Ovary (tissue), 9 donors: ENCODE data around the gene CROCC2. TPM values are rescaled to one million over a fixed set of nuclear protein-coding genes. Genes with fewer than 3 reads are reported as not detected.

ENCODE experiments used
- DNase-seq, 5 donors: peaks; one replicate each; pipeline ENCODE4 v3.0.0-alpha.2; 2019 to 2020
- H3K27ac ChIP-seq, 2 donors: fragments of 200-600 bp; one replicate each; pipeline versions ENCODE4 v1.5.1 to v1.8.0; 2019 to 2022
- H3K27me3 ChIP-seq: fragments of 200-600 bp; one replicate; pipeline ENCODE4 v1.8.0; 2022
- H3K36me3 ChIP-seq: fragments of 200-600 bp; sonication (generic); one replicate; pipeline ENCODE4 v1.5.1; 2019
- H3K4me1 ChIP-seq: one replicate; pipeline ENCODE4 v1.8.1; 2013; ENCODE audit warnings: mild to moderate bottlenecking, moderate library complexity; ENCODE audit not compliant: insufficient read depth
- H3K4me3 ChIP-seq: fragments of 200-600 bp; sonication (generic); one replicate; pipeline ENCODE4 v1.5.1; 2017
- H3K9me3 ChIP-seq, 2 donors: fragments of 200-600 bp in 1 of 2; sonication (generic) in 1 of 2; one replicate each; pipeline versions ENCODE4 v1.5.1 to v1.8.1; 2013 to 2019; ENCODE audit warnings: mild to moderate bottlenecking in 1 of 2, moderate library complexity in 1 of 2
- EP300 ChIP-seq: sonication (generic); formaldehyde crosslinking; IDR thresholded peaks from one replicate; pipeline ENCODE4 v1.6.1; 2017; ENCODE audit warnings: antibody characterized with exemption
- POLR2A ChIP-seq: fragments of 450-650 bp; IDR thresholded peaks from one replicate; pipeline ENCODE4 v1.6.1; 2017; ENCODE audit warnings: antibody characterized with exemption, mild to moderate bottlenecking, moderate library complexity
- WGBS, 3 donors: extraction: QIAGEN DNeasy Blood & Tissue Kit in 1 of 3; methylation state at CpG; one replicate each; pipeline versions ENCODE4 v1.1.5 to v1.1.7; 2013 to 2017; 5-methylcytosine and 5-hydroxymethylcytosine counted together
- intact Hi-C, 4 donors: fragments of 100-400 bp; cut with DNase I; formaldehyde crosslinking; loops; one replicate each; pipeline versions ENCODE4 v1.11.0 to v1.15.1; 2022 to 2023
- polyA plus RNA-seq, 2 donors: library from polyadenylated mRNA; stranded (reverse); fragments of 200-250 nt in 1 of 2; fragments of 350-450 nt in 1 of 2; fragmentation: Illumina TruSeq in 1 of 2; extraction: RNeasy Lipid Tissue Mini Kit (QIAGEN cat#74804) in 1 of 2; gene quantifications; one replicate each; pipeline ENCODE4 v1.2.3, GENCODE V29; 2013 to 2014
- total RNA-seq, 7 donors: library from RNA; depleted of rRNA in 2 of 7; stranded (reverse); fragments of >200 nt in 2 of 7; fragmentation: NEBNext Ultra II Directional in 3 of 7; extraction: Animal tissue kit (Norgen Biotek cat#: 25700) in 3 of 7; gene quantifications; one replicate each; pipeline versions ENCODE4 v1.1.0 to v1.2.4, GENCODE V29; 2016 to 2023
- TF ChIP-seq, protein P1 (sequence below), 3 donors: fragments of 450-650 bp in 2 of 3; fragments of 200-600 bp in 1 of 3; IDR thresholded peaks; one replicate each; pipeline versions ENCODE4 v1.5.1 to v1.8.0; 2016 to 2022; ENCODE audit warnings: antibody characterized with exemption in 3 of 3, mild to moderate bottlenecking in 1 of 3
- donor health status: DM: no; HTN: no; CAD: no; lungs with moderate emphysema.
- donor health status: DM: no; HTN: no; CAD: no.
- donor health status: Bipolar disorder and iron deficiency.
- donor health status: DM: yes; HTN: yes; CAD: no.
- donor health status: DM: no; HTN: no; CAD: no.
- donor health status: DM: yes; HTN: yes; CAD: no.

CROCC2 gene
- total and polyA plus RNA-seq, 9 donors = 0.15 to 6.1 (median 1.5) TPM; not detected in 1

DNA sequence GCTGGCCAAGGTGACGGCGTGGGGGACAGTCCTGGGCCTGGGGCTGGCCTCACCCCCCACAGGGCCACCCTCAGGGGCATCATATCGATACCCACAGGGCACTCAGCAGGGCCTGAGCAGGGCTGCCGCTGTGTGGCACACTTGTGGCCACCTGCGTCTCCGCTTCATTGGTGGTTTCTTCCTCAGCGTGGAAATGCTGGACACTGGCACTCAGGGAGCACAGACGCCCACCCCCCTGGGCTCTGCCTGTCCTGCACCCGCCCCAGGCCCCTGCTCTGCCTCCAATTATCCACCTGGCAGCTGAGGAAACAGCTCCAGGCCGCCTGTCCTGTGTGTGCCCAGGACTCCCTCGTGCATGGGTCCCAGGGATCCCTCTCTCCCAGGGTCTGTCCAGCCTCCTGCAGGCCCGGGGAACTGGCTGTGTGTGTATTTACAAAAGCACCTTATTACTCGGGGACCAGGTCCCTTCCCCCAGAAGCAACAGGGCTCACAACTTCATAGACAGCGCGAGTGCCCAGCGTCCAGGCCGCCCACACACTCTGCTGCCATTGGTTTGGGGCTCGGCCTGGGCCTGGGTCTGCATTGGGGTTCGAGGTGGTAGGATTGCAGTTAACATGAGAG, 13.1 kb downstream of the CROCC2 start:
- Histone ChIP-seq H3K27ac (no peak overlapping the region), H3K36me3 (no peaks in the 10 kb centered on the region), H3K4me3 (no peak overlapping the region), H3K4me1 (peaks cover 28% of the 10 kb centered on the region), H3K27me3 (no peaks in the 10 kb centered on the region), H3K9me3 (no peaks in the 10 kb centered on the region)
- 86 to 93% (median 90%) methylated on average over 19 of the region's 19 CpGs for WGBS, 3 donors
- DNase-seq = peak; percentile 5 to 31 (median 18)
- TF ChIP-seq EP300 = no peak
- TF ChIP-seq POLR2A = no peak
- TF ChIP-seq, protein P1, sequence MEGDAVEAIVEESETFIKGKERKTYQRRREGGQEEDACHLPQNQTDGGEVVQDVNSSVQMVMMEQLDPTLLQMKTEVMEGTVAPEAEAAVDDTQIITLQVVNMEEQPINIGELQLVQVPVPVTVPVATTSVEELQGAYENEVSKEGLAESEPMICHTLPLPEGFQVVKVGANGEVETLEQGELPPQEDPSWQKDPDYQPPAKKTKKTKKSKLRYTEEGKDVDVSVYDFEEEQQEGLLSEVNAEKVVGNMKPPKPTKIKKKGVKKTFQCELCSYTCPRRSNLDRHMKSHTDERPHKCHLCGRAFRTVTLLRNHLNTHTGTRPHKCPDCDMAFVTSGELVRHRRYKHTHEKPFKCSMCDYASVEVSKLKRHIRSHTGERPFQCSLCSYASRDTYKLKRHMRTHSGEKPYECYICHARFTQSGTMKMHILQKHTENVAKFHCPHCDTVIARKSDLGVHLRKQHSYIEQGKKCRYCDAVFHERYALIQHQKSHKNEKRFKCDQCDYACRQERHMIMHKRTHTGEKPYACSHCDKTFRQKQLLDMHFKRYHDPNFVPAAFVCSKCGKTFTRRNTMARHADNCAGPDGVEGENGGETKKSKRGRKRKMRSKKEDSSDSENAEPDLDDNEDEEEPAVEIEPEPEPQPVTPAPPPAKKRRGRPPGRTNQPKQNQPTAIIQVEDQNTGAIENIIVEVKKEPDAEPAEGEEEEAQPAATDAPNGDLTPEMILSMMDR (IDR thresholded peaks at IDR 0.05) = no peak
- intact Hi-C loops = loop anchor here in 2 of 4 donors (5.0 to 10.0 kb wide), 3 partner anchors 38 to 78 kb away; partner anchors contain the start of gene SNED1 (in 2 of the 2)

DNA sequence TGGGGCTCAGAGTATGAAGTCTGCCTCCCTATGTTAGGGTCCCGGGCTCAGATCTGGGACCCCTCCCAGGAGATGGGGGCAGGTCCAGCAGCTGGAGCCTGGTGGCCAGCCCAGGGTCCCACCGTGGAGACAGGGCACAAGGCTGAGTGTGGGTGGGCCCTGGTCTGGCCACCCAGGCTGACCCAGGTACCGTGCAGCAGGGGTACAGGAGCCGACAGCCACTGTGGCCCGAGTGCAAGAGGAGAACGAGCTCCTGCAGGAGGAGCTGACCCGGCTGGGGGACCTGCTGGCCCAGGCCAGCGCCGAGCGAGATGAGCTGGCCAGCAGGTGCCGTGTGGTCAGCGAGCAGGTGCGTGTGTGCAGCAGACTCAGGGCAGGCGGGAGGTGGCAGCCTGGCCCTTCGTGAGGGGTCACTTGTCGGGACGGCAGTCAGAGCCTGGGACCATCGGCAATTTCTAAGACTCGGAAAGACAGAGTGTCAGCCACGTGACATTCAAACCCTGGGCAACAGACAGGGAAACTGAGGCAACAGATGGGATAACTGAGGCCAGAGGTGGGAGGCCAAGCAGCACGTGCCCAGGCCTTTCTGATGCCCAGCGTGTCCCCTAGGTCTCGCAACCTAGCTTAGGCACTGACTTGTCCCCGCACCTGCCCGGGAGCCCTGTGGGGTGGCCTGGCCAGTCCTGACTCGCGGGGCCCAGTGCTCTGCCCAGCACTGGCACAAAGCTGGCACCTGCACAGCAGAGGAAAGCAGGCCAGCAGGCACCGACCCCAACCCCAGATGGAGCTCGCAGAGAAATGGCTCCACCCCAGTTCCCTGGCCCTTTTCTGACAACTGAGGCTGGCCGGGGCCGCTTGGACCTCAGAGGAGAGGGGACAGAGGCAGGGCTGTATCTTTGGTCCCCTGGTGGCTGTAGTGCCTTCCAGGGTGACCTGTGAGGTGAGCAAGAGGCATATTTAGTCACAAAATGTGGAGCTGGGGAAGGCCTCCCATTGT, 13.9 kb downstream of the CROCC2 start:
- WGBS, 3 donors = 92 to 93% (median 92%) methylated on average over 31 of the region's 31 CpGs
- peak; percentile 6 to 37 (median 22) for DNase-seq
- Histone ChIP-seq H3K4me3 (no peak overlapping the region), H3K9me3 (no peaks in the 10 kb centered on the region), H3K27ac (no peak overlapping the region), H3K4me1 (peaks cover 24% of the 10 kb centered on the region), H3K27me3 (no peaks in the 10 kb centered on the region), H3K36me3 (no peaks in the 10 kb centered on the region)
- no peak for TF ChIP-seq POLR2A
- TF ChIP-seq, protein P1 (IDR thresholded peaks at IDR 0.05) = no peak
- TF ChIP-seq EP300 = no peak
- intact Hi-C loops = loop anchor here in 2 of 4 donors (5.0 to 10.0 kb wide), 3 partner anchors 37 to 77 kb away; partner anchors contain the start of gene SNED1 (in 2 of the 2)

GRCh38 chr2:240920783-240921231, 14.7 kb downstream of the CROCC2 start:
- H3K9me3 ChIP-seq = no peaks in the 10 kb centered on the region
- WGBS, 3 donors = 78 to 87% (median 84%) methylated on average over 4 of the region's 4 CpGs
- TF ChIP-seq, protein P1 (IDR thresholded peaks at IDR 0.05) = no peak
- no peaks in the 10 kb centered on the region for H3K27me3 ChIP-seq
- H3K27ac ChIP-seq = no peak overlapping the region
- intact Hi-C loops = no loop called here
- no peaks in the 10 kb centered on the region for H3K36me3 ChIP-seq
- no peak overlapping the region for H3K4me3 ChIP-seq
- peaks cover 24% of the 10 kb centered on the region for H3K4me1 ChIP-seq
- DNase-seq = peak; percentile 16 to 49 (median 40)

DNA sequence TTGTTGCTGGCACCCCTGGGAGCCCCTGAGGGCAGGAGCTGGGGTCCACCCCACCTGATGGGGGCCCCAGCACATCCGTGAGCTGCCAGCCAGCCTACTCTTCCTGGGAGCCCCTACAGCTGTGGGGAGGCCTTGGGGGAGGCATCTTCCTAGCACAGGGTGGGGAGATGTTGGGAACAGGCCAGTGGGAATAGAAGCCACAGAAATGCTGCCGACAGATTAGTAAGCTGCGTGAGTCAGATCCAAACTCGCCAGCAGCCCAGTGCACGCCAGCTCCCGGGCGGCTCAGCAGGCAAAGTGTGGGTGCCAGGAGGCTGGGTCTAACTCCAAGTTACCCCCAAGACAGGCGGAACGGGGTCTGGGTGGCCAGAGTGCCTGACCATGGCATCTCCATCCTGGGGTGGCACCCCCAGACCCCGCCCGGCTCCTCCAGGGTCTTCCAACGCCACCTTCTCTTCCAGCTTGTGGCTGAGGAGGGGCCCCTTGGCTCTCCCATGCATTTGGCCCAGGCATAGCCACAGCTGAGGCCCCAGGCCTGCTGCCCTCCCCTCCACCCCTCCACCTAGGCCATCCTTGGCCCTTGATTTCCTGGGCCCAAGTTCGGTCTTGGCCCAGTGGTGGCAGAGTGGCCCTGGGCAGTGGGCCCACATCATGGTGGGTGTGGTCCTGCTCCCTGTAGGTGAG, 15.3 kb downstream of the CROCC2 start:
- TF ChIP-seq, protein P1 (IDR thresholded peaks at IDR 0.05) = no peak
- TF ChIP-seq POLR2A (no peak), EP300 (no peak)
- Histone ChIP-seq H3K27ac (no peak overlapping the region), H3K27me3 (no peaks in the 10 kb centered on the region), H3K9me3 (no peaks in the 10 kb centered on the region), H3K36me3 (no peaks in the 10 kb centered on the region), H3K4me1 (peaks cover 22% of the 10 kb centered on the region), H3K4me3 (no peak overlapping the region)
- intact Hi-C loops = no loop called here
- 34 to 61% (median 55%) methylated on average over 13 of the region's 13 CpGs for WGBS, 3 donors
- DNase-seq = peak; percentile 31 to 78 (median 65)
